Kidney epithelial cell (primary cell): ENCODE results near the gene PLA2G12B. TPM values are rescaled to one million over a fixed set of nuclear protein-coding genes. Genes with fewer than 3 reads are reported as not detected.
"Not testable (repeated sequence)": the region's sequence is repeated elsewhere in the genome, so short reads cannot be mapped to it uniquely, and the experiment has no call there.

Source experiments
- DNase-seq: peaks from one replicate; pipeline ENCODE4 v3.0.0-alpha.2; 2010; ENCODE audit warnings: low read depth
- H3K27me3 ChIP-seq: 2 replicates; pipeline ENCODE4 v1.6.0; 2011; ENCODE audit warnings: low read length; ENCODE audit not compliant: control insufficient read depth, insufficient read depth
- H3K36me3 ChIP-seq: 2 replicates; pipeline ENCODE4 v1.5.1; 2011; ENCODE audit warnings: low read length; ENCODE audit not compliant: control insufficient read depth, insufficient read depth
- H3K4me3 ChIP-seq: 2 replicates; pipeline ENCODE4 v1.5.1; 2011; ENCODE audit warnings: low read depth, mild to moderate bottlenecking, control low read depth, low read length
- total RNA-seq: library from RNA; depleted of rRNA; stranded (reverse); fragments of >200 nt; gene quantifications from 2 replicates; pipeline ENCODE4 v1.2.3, GENCODE V29; 2015
- TF ChIP-seq, protein P1 (sequence below): IDR thresholded peaks from 2 replicates; pipeline ENCODE4 v1.5.1; 2011; ENCODE audit warnings: mild to moderate bottlenecking, moderate library complexity, low read length, control low read depth, inconsistent platforms; ENCODE audit not compliant: insufficient read depth, poor library complexity, severe bottlenecking

Gene PLA2G12B
- total RNA-seq, 1 donor from 2014 or later: not detected

DNA sequence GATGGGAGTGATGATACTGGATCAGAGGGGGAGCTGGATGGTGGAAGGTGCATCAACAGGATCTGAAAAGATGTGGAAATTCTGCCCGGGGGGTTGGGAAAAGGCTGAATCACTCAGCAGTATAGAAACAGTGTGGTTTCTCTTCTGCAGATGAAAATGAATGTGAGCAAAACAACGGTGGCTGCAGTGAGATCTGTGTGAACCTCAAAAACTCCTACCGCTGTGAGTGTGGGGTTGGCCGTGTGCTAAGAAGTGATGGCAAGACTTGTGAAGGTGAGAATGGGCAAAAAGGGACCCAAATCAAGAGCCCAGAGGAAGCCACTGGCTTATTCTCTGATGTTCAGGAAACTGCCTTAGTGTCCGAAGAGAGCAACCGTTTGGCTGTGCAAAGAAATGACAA lies 48.2 kb downstream of the PLA2G12B start:
- no peak for DNase-seq
- Histone ChIP-seq H3K27me3 (no peaks in the 10 kb centered on the region), H3K4me3 (no peak overlapping the region), H3K36me3 (no peaks in the 10 kb centered on the region)
- TF ChIP-seq, protein P1, sequence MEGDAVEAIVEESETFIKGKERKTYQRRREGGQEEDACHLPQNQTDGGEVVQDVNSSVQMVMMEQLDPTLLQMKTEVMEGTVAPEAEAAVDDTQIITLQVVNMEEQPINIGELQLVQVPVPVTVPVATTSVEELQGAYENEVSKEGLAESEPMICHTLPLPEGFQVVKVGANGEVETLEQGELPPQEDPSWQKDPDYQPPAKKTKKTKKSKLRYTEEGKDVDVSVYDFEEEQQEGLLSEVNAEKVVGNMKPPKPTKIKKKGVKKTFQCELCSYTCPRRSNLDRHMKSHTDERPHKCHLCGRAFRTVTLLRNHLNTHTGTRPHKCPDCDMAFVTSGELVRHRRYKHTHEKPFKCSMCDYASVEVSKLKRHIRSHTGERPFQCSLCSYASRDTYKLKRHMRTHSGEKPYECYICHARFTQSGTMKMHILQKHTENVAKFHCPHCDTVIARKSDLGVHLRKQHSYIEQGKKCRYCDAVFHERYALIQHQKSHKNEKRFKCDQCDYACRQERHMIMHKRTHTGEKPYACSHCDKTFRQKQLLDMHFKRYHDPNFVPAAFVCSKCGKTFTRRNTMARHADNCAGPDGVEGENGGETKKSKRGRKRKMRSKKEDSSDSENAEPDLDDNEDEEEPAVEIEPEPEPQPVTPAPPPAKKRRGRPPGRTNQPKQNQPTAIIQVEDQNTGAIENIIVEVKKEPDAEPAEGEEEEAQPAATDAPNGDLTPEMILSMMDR: no peak

DNA sequence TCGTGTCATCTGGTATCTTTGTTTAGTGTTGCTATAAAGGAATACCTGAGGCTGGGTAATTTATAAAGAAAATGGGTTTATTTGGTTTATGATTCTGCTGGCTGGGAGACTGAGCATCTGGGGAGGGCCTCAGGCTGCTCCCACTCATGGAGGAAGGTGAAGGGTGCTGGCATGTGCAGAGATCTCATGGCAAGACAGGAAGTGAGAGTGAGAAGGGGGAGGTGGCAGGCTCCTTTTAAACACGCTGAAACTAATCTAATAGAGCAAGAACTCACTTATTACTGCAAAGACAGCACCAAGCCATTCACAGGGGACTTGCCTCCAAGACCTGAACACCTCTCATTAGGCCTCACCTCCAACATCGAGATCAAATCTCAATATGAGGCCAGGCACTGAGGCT lies 49.8 kb downstream of the PLA2G12B start:
- Histone ChIP-seq H3K27me3 (no peaks in the 10 kb centered on the region), H3K36me3 (no peaks in the 10 kb centered on the region), H3K4me3 (no peak overlapping the region)
- TF ChIP-seq, protein P1: no peak
- no peak for DNase-seq

DNA sequence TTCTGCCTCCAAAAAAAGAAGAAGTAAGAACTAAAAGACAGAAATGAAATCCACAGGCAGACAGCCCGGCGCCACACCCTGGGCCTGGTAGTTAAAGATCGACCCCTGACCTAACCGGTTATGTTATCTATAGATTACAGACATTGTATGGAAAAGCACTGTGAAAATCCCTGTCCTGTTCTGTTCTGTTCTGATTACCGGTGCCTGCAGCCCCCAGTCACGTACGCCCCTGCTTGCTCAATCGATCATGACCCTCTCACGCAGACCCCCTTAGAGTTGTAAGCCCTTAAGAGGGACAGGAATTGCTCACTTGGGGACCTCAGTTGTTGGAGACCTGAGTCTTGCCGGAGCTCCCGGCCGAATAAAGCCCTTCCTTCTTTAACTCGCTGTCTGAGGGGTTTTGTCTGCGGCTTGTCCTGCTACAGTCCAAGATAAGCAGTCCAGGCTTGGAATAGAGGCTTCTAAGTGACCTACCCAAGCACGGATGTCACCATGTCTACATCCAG lies 50.6 kb downstream of the PLA2G12B start:
- H3K36me3 ChIP-seq, DNase-seq, H3K27me3 ChIP-seq, H3K4me3 ChIP-seq: not testable (repeated sequence)

DNA sequence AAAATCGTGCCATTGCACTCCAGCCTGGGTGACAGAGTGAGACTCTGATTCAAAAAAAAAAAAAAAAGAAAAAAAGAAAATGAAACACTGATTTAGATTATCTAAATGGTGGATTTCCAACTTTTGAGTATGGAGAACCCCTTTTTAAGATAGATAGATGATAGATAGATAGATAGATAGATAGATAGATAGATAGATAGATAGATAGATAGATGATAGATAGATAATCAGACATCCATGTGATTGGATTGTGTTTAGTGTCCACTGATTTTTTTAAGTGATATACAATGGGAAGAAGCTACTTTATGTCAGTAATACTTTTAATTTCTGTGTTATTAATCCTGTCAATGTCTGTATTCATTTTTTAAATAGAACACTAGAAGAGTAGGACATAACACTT lies 55.1 kb downstream of the PLA2G12B start:
- H3K27me3 ChIP-seq: no peaks in the 10 kb centered on the region
- no peak for DNase-seq
- no peak overlapping the region for H3K4me3 ChIP-seq
- TF ChIP-seq, protein P1: no peak
- H3K36me3 ChIP-seq: no peaks in the 10 kb centered on the region

DNA sequence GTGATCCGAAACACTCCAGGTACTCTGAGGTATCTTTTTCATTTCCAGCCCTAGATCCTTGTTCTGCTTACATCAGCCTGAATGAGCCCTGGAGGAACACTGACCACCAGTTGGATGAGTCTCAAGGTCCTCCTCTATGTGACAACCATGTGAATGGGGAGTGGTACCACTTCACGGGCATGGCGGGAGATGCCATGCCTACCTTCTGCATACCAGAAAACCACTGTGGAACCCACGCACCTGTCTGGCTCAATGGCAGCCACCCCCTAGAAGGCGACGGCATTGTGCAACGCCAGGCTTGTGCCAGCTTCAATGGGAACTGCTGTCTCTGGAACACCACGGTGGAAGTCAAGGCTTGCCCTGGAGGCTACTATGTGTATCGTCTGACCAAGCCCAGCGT lies 56.0 kb downstream of the PLA2G12B start:
- Histone ChIP-seq H3K27me3 (no peaks in the 10 kb centered on the region), H3K36me3 (no peaks in the 10 kb centered on the region), H3K4me3 (no peak overlapping the region)
- TF ChIP-seq, protein P1: no peak
- no peak for DNase-seq

DNA sequence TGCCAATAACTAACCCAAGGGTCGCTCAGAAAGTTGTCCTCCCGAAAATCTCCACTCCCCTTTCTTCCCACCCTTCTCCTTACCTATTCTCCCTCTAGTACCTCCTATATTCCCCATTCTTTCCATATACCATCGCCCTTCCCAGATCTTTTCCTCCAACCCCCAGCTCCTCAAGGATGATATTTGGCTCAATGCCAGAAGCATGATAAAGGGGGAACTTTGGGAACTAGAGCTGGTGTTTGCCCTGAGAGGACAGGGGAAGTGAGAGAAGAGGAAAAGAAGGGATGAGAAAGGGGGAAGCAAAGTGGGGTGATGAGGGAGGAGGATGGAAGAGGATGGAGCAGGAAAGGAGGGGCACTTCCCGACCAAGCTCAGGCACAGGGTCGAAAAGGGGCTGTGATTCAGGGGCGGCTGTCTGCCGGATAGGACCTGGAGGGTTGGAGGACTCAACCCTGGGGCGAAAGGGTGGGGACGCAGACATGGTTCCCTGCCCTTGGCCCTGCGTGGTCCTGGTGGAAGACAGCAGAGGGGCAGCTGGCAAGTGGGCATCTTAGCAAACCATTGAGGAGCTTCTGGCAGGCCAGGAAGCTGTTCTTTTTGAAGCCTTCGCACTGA lies 59.3 kb downstream of the PLA2G12B start:
- Histone ChIP-seq H3K36me3 (no peaks in the 10 kb centered on the region), H3K27me3 (no peaks in the 10 kb centered on the region), H3K4me3 (no peak overlapping the region)
- DNase-seq: no peak
- TF ChIP-seq, protein P1: no peak
